B cell (primary cell): ENCODE data around the gene RAB7B.

ENCODE experiments used
- EZH2 ChIP-seq: IDR thresholded peaks from 2 replicates; pipeline ENCODE4 v1.6.1; 2012; ENCODE audit warnings: borderline replicate concordance, low read depth, mild to moderate bottlenecking, moderate library complexity, low read length; ENCODE audit not compliant: insufficient read depth, poor library complexity, severe bottlenecking
- TF ChIP-seq, protein P1 (sequence below): fragments of 200-600 bp; IDR thresholded peaks from one replicate; pipeline ENCODE4 v1.8.0; 2022; ENCODE audit warnings: antibody characterized with exemption, mild to moderate bottlenecking

DNA sequence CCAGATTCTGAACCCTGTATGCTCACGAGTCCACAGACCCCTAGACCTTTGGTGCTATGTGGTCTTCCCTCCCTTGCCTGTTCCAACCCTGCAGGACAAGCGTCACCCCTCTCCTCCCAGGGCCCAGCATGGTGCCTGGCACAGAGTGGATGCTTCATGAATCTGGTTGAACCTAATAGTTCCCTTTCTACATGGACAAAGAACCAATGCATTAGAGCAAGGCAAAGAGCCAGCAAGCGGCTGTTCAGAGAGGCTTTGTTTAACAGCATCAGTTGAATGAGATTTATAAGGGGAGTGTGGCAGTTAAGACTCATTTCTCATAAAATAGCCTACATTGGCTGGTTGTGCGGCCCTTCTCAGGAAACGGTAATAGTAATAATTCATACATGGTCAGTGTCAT lies 74.9 kb downstream of the RAB7B start:
- TF ChIP-seq, protein P1, sequence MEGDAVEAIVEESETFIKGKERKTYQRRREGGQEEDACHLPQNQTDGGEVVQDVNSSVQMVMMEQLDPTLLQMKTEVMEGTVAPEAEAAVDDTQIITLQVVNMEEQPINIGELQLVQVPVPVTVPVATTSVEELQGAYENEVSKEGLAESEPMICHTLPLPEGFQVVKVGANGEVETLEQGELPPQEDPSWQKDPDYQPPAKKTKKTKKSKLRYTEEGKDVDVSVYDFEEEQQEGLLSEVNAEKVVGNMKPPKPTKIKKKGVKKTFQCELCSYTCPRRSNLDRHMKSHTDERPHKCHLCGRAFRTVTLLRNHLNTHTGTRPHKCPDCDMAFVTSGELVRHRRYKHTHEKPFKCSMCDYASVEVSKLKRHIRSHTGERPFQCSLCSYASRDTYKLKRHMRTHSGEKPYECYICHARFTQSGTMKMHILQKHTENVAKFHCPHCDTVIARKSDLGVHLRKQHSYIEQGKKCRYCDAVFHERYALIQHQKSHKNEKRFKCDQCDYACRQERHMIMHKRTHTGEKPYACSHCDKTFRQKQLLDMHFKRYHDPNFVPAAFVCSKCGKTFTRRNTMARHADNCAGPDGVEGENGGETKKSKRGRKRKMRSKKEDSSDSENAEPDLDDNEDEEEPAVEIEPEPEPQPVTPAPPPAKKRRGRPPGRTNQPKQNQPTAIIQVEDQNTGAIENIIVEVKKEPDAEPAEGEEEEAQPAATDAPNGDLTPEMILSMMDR, result no peak
- no peak for TF ChIP-seq EZH2
